Immature natural killer cell (primary cell): Measurements from ENCODE around the gene TMA7. TPM values are rescaled to one million over a fixed set of nuclear protein-coding genes. Genes with fewer than 3 reads are reported as not detected.
A peak's percentile ranks its signal among the peaks of the same experiment; 100 is the strongest.

Experiments used
- DNase-seq, 3 donors: peaks; one replicate each; pipeline ENCODE4 v3.0.0; 2022; ENCODE audit warnings: mixed read lengths in 1 of 3
- H3K27ac Mint-ChIP-seq, 6 donors: one replicate each; pipeline ENCODE4 v1.8.0; 2020; ENCODE audit warnings: mixed read lengths in 6 of 6, mild to moderate bottlenecking in 5 of 6, inconsistent platforms in 4 of 6, moderate library complexity in 3 of 6
- H3K27me3 Mint-ChIP-seq, 3 donors: one replicate each; pipeline ENCODE4 v1.8.0; 2020 to 2021; ENCODE audit warnings: low read depth in 3 of 3, mild to moderate bottlenecking in 3 of 3, mixed read lengths in 3 of 3, moderate library complexity in 3 of 3, inconsistent platforms in 1 of 3
- H3K36me3 Mint-ChIP-seq, 3 donors: one replicate each; pipeline ENCODE4 v1.8.0; 2020; ENCODE audit warnings: mixed read lengths in 3 of 3, inconsistent platforms in 2 of 3, mild to moderate bottlenecking in 2 of 3
- H3K4me1 Mint-ChIP-seq, 2 donors: one replicate each; pipeline ENCODE4 v1.8.0; 2020; ENCODE audit warnings: inconsistent platforms in 2 of 2, mild to moderate bottlenecking in 2 of 2, mixed read lengths in 2 of 2, moderate library complexity in 1 of 2
- H3K4me3 Mint-ChIP-seq, 5 donors: one replicate each; pipeline ENCODE4 v1.8.0; 2020; ENCODE audit warnings: mild to moderate bottlenecking in 5 of 5, mixed read lengths in 5 of 5, inconsistent platforms in 3 of 5, moderate library complexity in 3 of 5
- H3K9me3 Mint-ChIP-seq, 6 donors: one replicate each; pipeline ENCODE4 v1.8.0; 2020; ENCODE audit warnings: mild to moderate bottlenecking in 6 of 6, mixed read lengths in 6 of 6, inconsistent platforms in 4 of 6, moderate library complexity in 3 of 6
- polyA plus RNA-seq, 3 donors: library from polyadenylated mRNA; unstranded; fragments of 300-500 nt; fragmentation: Illumina TruSeq; gene quantifications; one replicate each; pipeline ENCODE4 v1.2.3, GENCODE V29; 2021

Gene TMA7
- polyA plus RNA-seq, 3 donors from 2014 or later = 593 to 1,259 (median 677) TPM

- Mint-ChIP-seq H3K27ac (peak overlapping the region in 2 of 6 donors; percentile 20 to 34), H3K36me3 (peaks cover 0 to 7% (median 0%) of the 10 kb centered on the region in 3 donors), H3K4me1 (peaks cover 13 to 24% of the 10 kb centered on the region in 2 donors), H3K9me3 (no peaks in the 10 kb centered on the region), H3K27me3 (peaks cover 2 to 4% (median 3%) of the 10 kb centered on the region in 3 donors), H3K4me3 (peak overlapping the region; percentile 63 to 83 (median 76))
- DNase-seq = no peak
Measured at GRCh38 chr3:48431224-48432029, 8.6 kb upstream of the TMA7 start.

- H3K27me3 Mint-ChIP-seq = no peaks in the 10 kb centered on the region
- DNase-seq = peak in 1 of 3 donors; percentile 16
- no peaks in the 10 kb centered on the region for H3K9me3 Mint-ChIP-seq
- H3K4me1 Mint-ChIP-seq = peaks cover 13 to 26% of the 10 kb centered on the region in 2 donors
- no peak overlapping the region for H3K4me3 Mint-ChIP-seq
- H3K36me3 Mint-ChIP-seq = peaks cover 0 to 7% (median 0%) of the 10 kb centered on the region in 3 donors
- no peak overlapping the region for H3K27ac Mint-ChIP-seq
Measured at GRCh38 chr3:48432411-48433371, 7.4 kb upstream of the TMA7 start.

- Mint-ChIP-seq H3K27ac (no peak overlapping the region), H3K27me3 (no peaks in the 10 kb centered on the region)
Measured at GRCh38 chr3:48433472-48434118, 6.5 kb upstream of the TMA7 start.

GRCh38 chr3:48434591-48435222 is 5.3 kb upstream of the TMA7 start:
- DNase-seq = no peak
- peaks cover 0 to 1% (median under 1%) of the 10 kb centered on the region in 3 donors for H3K27me3 Mint-ChIP-seq
- no peaks in the 10 kb centered on the region for H3K9me3 Mint-ChIP-seq
- peak overlapping the region in 2 of 6 donors; percentile 18 to 58 for H3K27ac Mint-ChIP-seq
- no peak overlapping the region for H3K4me3 Mint-ChIP-seq
- H3K4me1 Mint-ChIP-seq = peaks cover 26 to 38% of the 10 kb centered on the region in 2 donors
- peaks cover 0 to 7% (median 0%) of the 10 kb centered on the region in 3 donors for H3K36me3 Mint-ChIP-seq

More at GRCh38 chr3:48433472-48434118, 6.5 kb upstream of the TMA7 start:
- Mint-ChIP-seq H3K4me3 (no peak overlapping the region), H3K9me3 (no peaks in the 10 kb centered on the region), H3K4me1 (peaks cover 15 to 29% of the 10 kb centered on the region in 2 donors), H3K36me3 (peaks cover 0 to 7% (median 0%) of the 10 kb centered on the region in 3 donors)
- no peak for DNase-seq

- no peak overlapping the region for H3K4me3 Mint-ChIP-seq
- peak overlapping the region in 2 of 6 donors; percentile 42 to 60 for H3K27ac Mint-ChIP-seq
- DNase-seq = no peak
- H3K9me3 Mint-ChIP-seq = no peaks in the 10 kb centered on the region
- peaks cover 0 to 6% (median 5%) of the 10 kb centered on the region in 3 donors for H3K27me3 Mint-ChIP-seq
- peaks cover 31 to 38% of the 10 kb centered on the region in 2 donors for H3K4me1 Mint-ChIP-seq
- H3K36me3 Mint-ChIP-seq = peaks cover 0 to 7% (median 0%) of the 10 kb centered on the region in 3 donors
Measured at GRCh38 chr3:48435223-48435595, 4.8 kb upstream of the TMA7 start.

GRCh38 chr3:48435774-48436476 is 4.1 kb upstream of the TMA7 start:
- no peak overlapping the region for H3K4me3 Mint-ChIP-seq
- H3K4me1 Mint-ChIP-seq = peaks cover 38 to 40% of the 10 kb centered on the region in 2 donors
- H3K36me3 Mint-ChIP-seq = peaks cover 0 to 7% (median 0%) of the 10 kb centered on the region in 3 donors
- peaks cover 4 to 7% (median 6%) of the 10 kb centered on the region in 3 donors for H3K27me3 Mint-ChIP-seq
- DNase-seq = peak; percentile 79 to 81 (median 79)
- H3K9me3 Mint-ChIP-seq = no peaks in the 10 kb centered on the region
- no peak overlapping the region for H3K27ac Mint-ChIP-seq

GRCh38 chr3:48436477-48436787 is 3.6 kb upstream of the TMA7 start:
- H3K4me3 Mint-ChIP-seq = no peak overlapping the region
- no peak overlapping the region for H3K27ac Mint-ChIP-seq
- H3K36me3 Mint-ChIP-seq = peaks cover 0 to 8% (median 0%) of the 10 kb centered on the region in 3 donors
- DNase-seq = no peak
- H3K4me1 Mint-ChIP-seq = peaks cover 43% of the 10 kb centered on the region in 2 donors
- peaks cover 5 to 7% (median 6%) of the 10 kb centered on the region in 3 donors for H3K27me3 Mint-ChIP-seq
- no peaks in the 10 kb centered on the region for H3K9me3 Mint-ChIP-seq

- DNase-seq = no peak
- H3K27ac Mint-ChIP-seq = no peak overlapping the region
- peaks cover 0 to 9% (median 0%) of the 10 kb centered on the region in 3 donors for H3K36me3 Mint-ChIP-seq
- H3K4me3 Mint-ChIP-seq = no peak overlapping the region
- peaks cover 5 to 10% (median 6%) of the 10 kb centered on the region in 3 donors for H3K27me3 Mint-ChIP-seq
- no peaks in the 10 kb centered on the region for H3K9me3 Mint-ChIP-seq
- H3K4me1 Mint-ChIP-seq = peaks cover 47 to 48% of the 10 kb centered on the region in 2 donors
Measured at GRCh38 chr3:48436855-48437254, 3.2 kb upstream of the TMA7 start.

- DNase-seq = no peak
- Mint-ChIP-seq H3K27ac (peak overlapping the region in 4 of 6 donors; percentile 3 to 100 (median 100)), H3K4me1 (peaks cover 49 to 51% of the 10 kb centered on the region in 2 donors)
Measured at GRCh38 chr3:48437812-48438211, 2.2 kb upstream of the TMA7 start.

GRCh38 chr3:48440590-48440958 is 517 bp downstream of the TMA7 start:
- Mint-ChIP-seq H3K27ac (peak overlapping the region in 4 of 6 donors; percentile 99 to 100 (median 100)), H3K4me3 (peak overlapping the region; percentile 93 to 100 (median 96)), H3K4me1 (peaks cover 44 to 45% of the 10 kb centered on the region in 2 donors), H3K9me3 (no peaks in the 10 kb centered on the region), H3K36me3 (peaks cover 0 to 14% (median 4%) of the 10 kb centered on the region in 3 donors), H3K27me3 (peaks cover 6 to 13% (median 7%) of the 10 kb centered on the region in 3 donors)
- peak in 1 of 3 donors; percentile 23 for DNase-seq

More at GRCh38 chr3:48437812-48438211, 2.2 kb upstream of the TMA7 start:
- H3K36me3 Mint-ChIP-seq = peaks cover 0 to 8% (median 4%) of the 10 kb centered on the region in 3 donors
- no peak overlapping the region for H3K4me3 Mint-ChIP-seq
- no peaks in the 10 kb centered on the region for H3K9me3 Mint-ChIP-seq
- H3K27me3 Mint-ChIP-seq = peaks cover 5 to 10% (median 6%) of the 10 kb centered on the region in 3 donors

GRCh38 chr3:48441940-48442339 is 1.9 kb downstream of the TMA7 start:
- H3K9me3 Mint-ChIP-seq = peaks cover 0 to 2% (median 0%) of the 10 kb centered on the region in 6 donors
- peak overlapping the region; percentile 93 to 100 (median 96) for H3K4me3 Mint-ChIP-seq
- DNase-seq = no peak
- H3K36me3 Mint-ChIP-seq = peaks cover 0 to 14% (median 4%) of the 10 kb centered on the region in 3 donors
- peaks cover 6 to 13% (median 12%) of the 10 kb centered on the region in 3 donors for H3K27me3 Mint-ChIP-seq
- peaks cover 53 to 55% of the 10 kb centered on the region in 2 donors for H3K4me1 Mint-ChIP-seq
- H3K27ac Mint-ChIP-seq = peak overlapping the region in 4 of 6 donors; percentile 99 to 100 (median 100)

GRCh38 chr3:48445277-48445882 is 5.3 kb downstream of the TMA7 start:
- H3K27ac Mint-ChIP-seq = peak overlapping the region; percentile 88 to 97 (median 94)
- peaks cover 0 to 2% (median 0%) of the 10 kb centered on the region in 6 donors for H3K9me3 Mint-ChIP-seq
- H3K4me3 Mint-ChIP-seq = peak overlapping the region; percentile 85 to 93 (median 88)
- peaks cover 46 to 55% of the 10 kb centered on the region in 2 donors for H3K4me1 Mint-ChIP-seq
- no peak for DNase-seq
- H3K27me3 Mint-ChIP-seq = peaks cover 0 to 13% (median 6%) of the 10 kb centered on the region in 3 donors
- H3K36me3 Mint-ChIP-seq = peaks cover 4 to 18% (median 4%) of the 10 kb centered on the region in 3 donors
